ACC112 (cell line): ENCODE measurements around the gene LPCAT1.

Source experiments
- H2AFZ ChIP-seq: fragments of 200-600 bp; sonication (generic); one replicate; pipeline ENCODE4 v1.6.0; 2017; ENCODE audit warnings: antibody characterized with exemption, low read length; ENCODE audit not compliant: unreplicated experiment
- H3K27ac ChIP-seq: fragments of 200-600 bp; sonication (generic); 2 replicates; pipeline ENCODE4 v1.5.1; 2014; ENCODE audit warnings: low read depth, mild to moderate bottlenecking, antibody characterized with exemption, low read length, moderate library complexity
- H3K27me3 ChIP-seq: fragments of 200-600 bp; sonication (generic); 2 replicates; pipeline ENCODE4 v1.6.1; 2014; ENCODE audit warnings: mild to moderate bottlenecking, antibody characterized with exemption, low read length, moderate library complexity, mixed read lengths; ENCODE audit not compliant: insufficient read depth
- H3K36me3 ChIP-seq: fragments of 200-600 bp; sonication (generic); 2 replicates; pipeline ENCODE4 v1.6.1; 2016; ENCODE audit warnings: mild to moderate bottlenecking, antibody characterized with exemption, low read length, moderate library complexity, mixed read lengths; ENCODE audit not compliant: insufficient read depth
- H3K4me1 ChIP-seq: fragments of 200-600 bp; sonication (generic); one replicate; pipeline ENCODE4 v1.6.1; 2016; ENCODE audit warnings: low read length, mixed read lengths; ENCODE audit not compliant: insufficient read depth, unreplicated experiment, control insufficient read depth
- H3K4me3 ChIP-seq: fragments of 200-600 bp; sonication (generic); 2 replicates; pipeline ENCODE4 v1.5.1; 2014; ENCODE audit warnings: mild to moderate bottlenecking, low read depth, low read length
- H3K79me2 ChIP-seq: fragments of 200-600 bp; sonication (generic); one replicate; pipeline ENCODE4 v1.6.0; 2016; ENCODE audit warnings: low read length; ENCODE audit not compliant: control insufficient read depth, unreplicated experiment, insufficient read depth

The LPCAT1 gene

GRCh38 chr5:1418238-1418920, 105.4 kb downstream of the LPCAT1 start:
- Histone ChIP-seq H3K27ac (no peak overlapping the region), H3K4me3 (no peak overlapping the region), H3K4me1 (peaks cover 7% of the 10 kb centered on the region)

DNA sequence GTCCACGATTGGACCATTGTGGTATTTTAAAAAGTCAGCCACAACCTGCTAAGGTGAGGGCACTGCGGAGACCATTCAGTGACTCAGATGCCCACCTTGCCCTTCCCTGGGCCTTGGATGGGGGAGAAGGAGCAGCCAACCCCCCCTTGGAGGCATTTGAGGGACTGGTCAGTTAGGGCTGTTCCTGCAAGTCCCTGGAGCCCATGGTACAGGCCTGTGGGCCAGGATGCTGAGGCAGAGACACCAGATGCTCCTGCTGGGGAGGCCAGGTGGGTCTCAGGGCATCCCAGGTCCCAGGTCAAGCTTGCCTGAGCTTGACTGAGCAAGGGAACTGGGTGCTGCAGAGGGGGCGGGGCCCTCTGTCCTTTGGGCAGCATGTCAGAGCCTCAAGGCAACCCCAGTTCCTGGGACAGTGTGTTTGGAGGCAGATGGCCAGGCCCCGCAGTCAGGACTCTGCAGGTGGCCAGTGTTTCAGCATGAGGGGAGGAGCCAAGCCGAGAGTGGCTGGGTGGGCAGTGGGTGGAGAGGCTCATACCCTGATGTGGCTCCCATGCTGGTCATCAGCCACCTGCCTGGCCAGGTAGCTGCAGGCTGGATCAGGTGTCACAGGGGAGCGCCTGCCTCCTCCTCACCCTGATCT, 106.1 kb downstream of the LPCAT1 start:
- peaks cover 7% of the 10 kb centered on the region for H3K4me1 ChIP-seq
- peaks cover 20% of the 10 kb centered on the region for H3K27me3 ChIP-seq
- no peak overlapping the region for H2AFZ ChIP-seq
- H3K4me3 ChIP-seq, result no peak overlapping the region
- no peaks in the 10 kb centered on the region for H3K79me2 ChIP-seq
- H3K27ac ChIP-seq, result no peak overlapping the region
- H3K36me3 ChIP-seq, result no peaks in the 10 kb centered on the region

More at GRCh38 chr5:1418238-1418920, 105.4 kb downstream of the LPCAT1 start:
- Histone ChIP-seq H3K27me3 (peaks cover 13% of the 10 kb centered on the region; the same call in 1 of the 2 replicates), H3K36me3 (no peaks in the 10 kb centered on the region), H3K79me2 (no peaks in the 10 kb centered on the region), H2AFZ (no peak overlapping the region)

DNA sequence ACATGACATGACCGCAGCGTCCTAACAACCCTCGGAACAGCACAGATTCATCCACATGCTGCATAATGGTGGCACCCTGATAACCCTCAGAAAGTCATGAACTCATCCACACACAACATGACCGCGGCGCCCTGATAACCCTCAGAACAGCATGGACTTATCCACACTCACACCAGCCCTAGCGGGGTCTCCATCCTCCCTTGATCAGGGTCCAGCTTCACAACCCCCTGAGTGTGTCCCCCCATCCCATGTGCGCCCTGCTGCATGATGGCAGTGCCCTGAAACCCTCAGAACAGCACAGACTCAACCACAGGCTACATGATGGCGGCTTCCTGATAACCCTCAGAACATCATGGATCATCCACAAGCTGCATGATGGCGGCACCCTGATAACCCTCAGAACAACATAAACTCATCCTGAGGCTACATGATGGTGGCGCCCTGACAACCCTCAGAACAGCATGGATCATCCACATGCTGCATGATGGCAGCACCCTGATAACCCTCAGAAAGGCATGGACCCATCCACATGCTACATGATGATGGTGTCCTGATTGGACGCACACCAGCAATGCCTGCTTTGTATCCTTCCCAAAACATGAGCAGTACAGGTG, 106.8 kb downstream of the LPCAT1 start:
- no peak overlapping the region for H2AFZ ChIP-seq
- no peak overlapping the region for H3K27ac ChIP-seq
- H3K4me1 ChIP-seq, result peaks cover 7% of the 10 kb centered on the region
- no peaks in the 10 kb centered on the region for H3K79me2 ChIP-seq
- H3K36me3 ChIP-seq, result no peaks in the 10 kb centered on the region
- no peak overlapping the region for H3K4me3 ChIP-seq
- H3K27me3 ChIP-seq, result peaks cover 28% of the 10 kb centered on the region

DNA sequence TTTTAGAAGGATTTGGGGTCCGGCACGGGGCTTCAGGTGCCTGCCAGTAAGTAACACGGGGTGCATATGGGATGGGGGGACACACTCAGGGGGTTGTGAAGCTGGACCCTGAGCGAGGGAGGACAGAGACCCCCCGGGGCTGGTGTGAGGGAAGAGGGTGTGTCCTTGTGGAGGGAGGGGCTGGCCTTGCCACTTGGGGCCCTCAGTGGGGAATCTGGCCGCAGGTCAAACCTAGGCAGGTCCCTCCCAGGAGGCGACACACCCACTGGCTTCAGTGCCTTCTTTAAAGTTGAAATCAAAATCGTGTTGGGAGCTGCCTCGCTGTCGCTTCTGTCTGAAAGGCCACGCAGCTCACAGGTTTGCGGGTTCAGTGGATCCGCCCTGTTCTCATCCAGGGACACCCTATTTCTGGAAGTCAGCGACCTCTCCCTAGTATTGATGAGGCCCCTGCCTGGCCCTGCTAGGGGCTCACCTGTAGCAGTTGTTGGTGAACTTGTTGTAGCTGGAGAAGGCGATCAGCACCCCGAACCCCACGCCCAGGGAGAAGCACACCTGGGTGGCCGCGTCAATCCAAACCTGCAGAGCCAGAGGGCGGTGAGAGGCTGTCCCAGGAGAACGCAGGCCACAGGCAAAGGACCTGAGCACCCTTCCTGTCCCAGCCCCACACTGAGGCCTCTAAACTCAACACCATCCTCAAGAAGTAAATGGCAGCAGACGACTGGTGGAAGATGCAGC, 108.0 kb downstream of the LPCAT1 start:
- H3K4me3 ChIP-seq, result no peak overlapping the region
- H2AFZ ChIP-seq, result no peak overlapping the region
- no peak overlapping the region for H3K27ac ChIP-seq
- H3K27me3 ChIP-seq, result peaks cover 28% of the 10 kb centered on the region
- no peaks in the 10 kb centered on the region for H3K36me3 ChIP-seq
- peaks cover 5% of the 10 kb centered on the region for H3K4me1 ChIP-seq
- no peaks in the 10 kb centered on the region for H3K79me2 ChIP-seq

GRCh38 chr5:1415059-1415425, 108.7 kb downstream of the LPCAT1 start:
- no peak overlapping the region for H3K4me3 ChIP-seq
- H3K4me1 ChIP-seq, result no peaks in the 10 kb centered on the region
- H3K27me3 ChIP-seq, result peaks cover 28% of the 10 kb centered on the region
- no peaks in the 10 kb centered on the region for H3K79me2 ChIP-seq
- H2AFZ ChIP-seq, result no peak overlapping the region
- no peaks in the 10 kb centered on the region for H3K36me3 ChIP-seq
- no peak overlapping the region for H3K27ac ChIP-seq

- H3K4me1 ChIP-seq, result no peaks in the 10 kb centered on the region
- no peaks in the 10 kb centered on the region for H3K79me2 ChIP-seq
- H3K4me3 ChIP-seq, result no peak overlapping the region
- H3K36me3 ChIP-seq, result no peaks in the 10 kb centered on the region
- H3K27ac ChIP-seq, result no peak overlapping the region
- H2AFZ ChIP-seq, result no peak overlapping the region
- peaks cover 30% of the 10 kb centered on the region for H3K27me3 ChIP-seq
Measured at GRCh38 chr5:1414311-1415058, 109.3 kb downstream of the LPCAT1 start.

GRCh38 chr5:1413611-1414241, 110.0 kb downstream of the LPCAT1 start:
- Histone ChIP-seq H3K27me3 (peaks cover 37% of the 10 kb centered on the region), H3K27ac (no peak overlapping the region), H3K79me2 (no peaks in the 10 kb centered on the region), H3K36me3 (no peaks in the 10 kb centered on the region), H3K4me1 (no peaks in the 10 kb centered on the region), H3K4me3 (no peak overlapping the region), H2AFZ (no peak overlapping the region)

DNA sequence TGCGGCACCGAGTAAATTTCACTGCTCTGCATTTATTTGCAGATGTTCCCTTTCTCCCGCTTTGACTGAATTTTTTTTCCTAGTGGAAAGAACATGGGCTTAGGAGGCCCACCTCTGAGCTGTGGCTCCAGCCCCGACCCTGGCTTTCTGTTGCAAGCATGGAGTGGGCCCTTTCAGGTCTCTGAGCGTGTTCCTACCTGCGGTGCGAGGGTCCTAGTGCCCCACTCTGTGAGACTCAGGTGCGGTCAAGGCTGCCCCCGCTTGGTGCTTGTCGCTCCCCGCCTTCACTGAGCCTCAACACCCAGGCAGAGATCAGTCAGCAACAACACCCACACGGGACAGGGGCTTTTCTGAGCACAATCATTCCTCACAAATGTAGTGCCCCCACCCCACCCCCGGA, 110.5 kb downstream of the LPCAT1 start:
- Histone ChIP-seq H3K27ac (no peak overlapping the region), H3K79me2 (no peaks in the 10 kb centered on the region), H3K36me3 (no peaks in the 10 kb centered on the region), H3K4me1 (no peaks in the 10 kb centered on the region), H3K27me3 (peaks cover 37% of the 10 kb centered on the region), H2AFZ (no peak overlapping the region), H3K4me3 (no peak overlapping the region)

DNA sequence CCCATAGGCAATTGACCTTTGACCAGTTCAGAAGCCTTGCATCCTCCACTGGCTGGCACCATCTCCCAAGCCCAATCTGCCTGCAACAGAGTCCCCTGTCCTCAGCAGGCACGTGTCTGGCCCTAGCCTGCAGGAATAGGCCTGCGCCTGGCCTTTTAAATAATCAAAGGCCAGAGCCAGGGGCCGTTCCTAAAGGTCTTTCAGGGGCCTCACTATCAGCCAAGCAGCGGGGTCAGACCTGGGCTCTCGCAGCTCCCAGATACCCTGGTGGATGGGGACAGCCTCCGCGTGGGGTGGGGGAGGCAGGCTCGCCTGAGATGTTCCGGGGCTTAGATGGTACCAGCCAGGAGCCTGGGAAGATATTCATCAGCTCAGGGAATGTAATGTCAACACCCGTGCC, 111.1 kb downstream of the LPCAT1 start:
- no peaks in the 10 kb centered on the region for H3K4me1 ChIP-seq
- no peak overlapping the region for H2AFZ ChIP-seq
- H3K79me2 ChIP-seq, result no peaks in the 10 kb centered on the region
- no peak overlapping the region for H3K4me3 ChIP-seq
- H3K36me3 ChIP-seq, result no peaks in the 10 kb centered on the region
- H3K27ac ChIP-seq, result no peak overlapping the region
- peaks cover 41% of the 10 kb centered on the region for H3K27me3 ChIP-seq

DNA sequence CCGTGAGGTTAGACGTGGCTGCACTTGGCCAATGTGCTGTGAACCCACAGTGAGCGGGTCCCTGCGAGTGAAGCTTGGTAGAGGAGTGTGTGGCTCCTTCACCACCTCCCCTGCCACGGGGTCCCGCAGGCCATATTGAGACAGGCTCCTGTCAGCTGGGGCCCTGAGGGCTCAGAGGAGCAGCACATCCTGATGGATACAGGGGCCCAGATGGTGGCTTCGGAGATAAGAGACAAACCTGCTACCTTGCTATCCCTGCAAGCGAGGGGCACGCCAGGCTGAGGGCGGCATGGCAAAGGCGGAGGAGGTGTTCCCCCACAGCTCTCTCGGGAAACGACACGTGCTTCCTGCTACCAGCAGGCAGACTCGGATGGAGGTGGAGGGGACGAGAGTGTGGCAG, 111.6 kb downstream of the LPCAT1 start:
- H3K27ac ChIP-seq, result no peak overlapping the region
- H3K27me3 ChIP-seq, result peaks cover 45% of the 10 kb centered on the region
- no peak overlapping the region for H2AFZ ChIP-seq
- no peaks in the 10 kb centered on the region for H3K4me1 ChIP-seq
- no peak overlapping the region for H3K4me3 ChIP-seq
- no peaks in the 10 kb centered on the region for H3K36me3 ChIP-seq
- no peaks in the 10 kb centered on the region for H3K79me2 ChIP-seq
